GM21447 (cell line): Measurements from ENCODE around the gene WDR77.
A peak's percentile ranks its signal among the peaks of the same experiment; 100 is the strongest.

Experiments used
- ATAC-seq: cut with Tn5 transposase; IDR thresholded peaks from one replicate; pipeline ENCODE4 v1.9.1; 2021; ENCODE audit not compliant: unreplicated experiment

Gene WDR77

GRCh38 chr1:111441573-111442192 is 7.4 kb downstream of the WDR77 start:
- ATAC-seq = no peak

- ATAC-seq = no peak
Observed at GRCh38 chr1:111439461-111440351, 9.3 kb downstream of the WDR77 start.

- ATAC-seq = no peak
Observed at GRCh38 chr1:111436726-111437125, 12.3 kb downstream of the WDR77 start.

- ATAC-seq = no peak
Observed at GRCh38 chr1:111424281-111424680, 24.8 kb downstream of the WDR77 start.

GRCh38 chr1:111422546-111423391 is 26.3 kb downstream of the WDR77 start:
- ATAC-seq = no peak

GRCh38 chr1:111420377-111420776 is 28.7 kb downstream of the WDR77 start:
- ATAC-seq = no peak

- no peak for ATAC-seq
Observed at GRCh38 chr1:111419037-111419436, 30.0 kb downstream of the WDR77 start.

- no peak for ATAC-seq
Observed at GRCh38 chr1:111417755-111418154, 31.3 kb downstream of the WDR77 start.

GRCh38 chr1:111415461-111415860 is 33.6 kb downstream of the WDR77 start:
- ATAC-seq = no peak

GRCh38 chr1:111414756-111415155 is 34.3 kb downstream of the WDR77 start:
- ATAC-seq = no peak

- ATAC-seq = no peak
Observed at GRCh38 chr1:111412839-111413238, 36.2 kb downstream of the WDR77 start.

GRCh38 chr1:111407301-111407700 is 41.8 kb downstream of the WDR77 start:
- ATAC-seq = no peak

GRCh38 chr1:111406321-111406768 is 42.7 kb downstream of the WDR77 start:
- ATAC-seq = peak; percentile 93

- no peak for ATAC-seq
Observed at GRCh38 chr1:111404588-111404987, 44.5 kb downstream of the WDR77 start.

GRCh38 chr1:111402083-111402482 is 47.0 kb downstream of the WDR77 start:
- no peak for ATAC-seq

GRCh38 chr1:111399792-111400610 is 49.1 kb downstream of the WDR77 start:
- no peak for ATAC-seq

GRCh38 chr1:111392460-111392945 is 56.6 kb downstream of the WDR77 start:
- no peak for ATAC-seq

- ATAC-seq = no peak
Observed at GRCh38 chr1:111392042-111392441, 57.0 kb downstream of the WDR77 start.
